NB4 (cell line): ENCODE results near the gene KRTAP6-3.

ENCODE experiments used
- DNase-seq: peaks from one replicate; pipeline ENCODE4 v3.0.0; 2010; ENCODE audit warnings: low read depth
- H3K4me3 ChIP-seq: one replicate; pipeline ENCODE4 v1.5.1; 2011; ENCODE audit warnings: mild to moderate bottlenecking, low read depth, low read length, moderate library complexity
- CTCF ChIP-seq: IDR thresholded peaks from one replicate; pipeline ENCODE4 v1.5.1; 2012; ENCODE audit warnings: low read depth, low read length
- MAX ChIP-seq: IDR thresholded peaks from 2 replicates; pipeline ENCODE4 v1.6.1; 2011; ENCODE audit warnings: low read depth, low read length
- MYC ChIP-seq: IDR thresholded peaks from 2 replicates; pipeline ENCODE4 v1.6.1; 2011; ENCODE audit warnings: low read depth, low read length
- POLR2A ChIP-seq: IDR thresholded peaks from 2 replicates; pipeline ENCODE4 v1.6.1; 2011; ENCODE audit warnings: mild to moderate bottlenecking; ENCODE audit not compliant: insufficient read length; ENCODE audit errors: extremely low read depth

Gene KRTAP6-3

GRCh38 chr21:30642564-30642963 lies 50.3 kb downstream of the KRTAP6-3 start, which contains the start of gene KRTAP20-3:
Gene KRTAP20-3 (plus strand): TSS chr21:30642864.
- TF ChIP-seq CTCF = no peak
- TF ChIP-seq MYC = no peak
- no peak for TF ChIP-seq MAX
- TF ChIP-seq POLR2A = no peak
- no peak for DNase-seq
- H3K4me3 ChIP-seq = no peak within 1 kb of the TSS
